ENCODE results near the gene TSPAN18. TPM values are rescaled to one million over a fixed set of nuclear protein-coding genes. Genes with fewer than 3 reads are reported as not detected.

Gene TSPAN18
- total RNA-seq, 2 experiments from 2014 or later = 0.85 to 0.92 TPM

DNA sequence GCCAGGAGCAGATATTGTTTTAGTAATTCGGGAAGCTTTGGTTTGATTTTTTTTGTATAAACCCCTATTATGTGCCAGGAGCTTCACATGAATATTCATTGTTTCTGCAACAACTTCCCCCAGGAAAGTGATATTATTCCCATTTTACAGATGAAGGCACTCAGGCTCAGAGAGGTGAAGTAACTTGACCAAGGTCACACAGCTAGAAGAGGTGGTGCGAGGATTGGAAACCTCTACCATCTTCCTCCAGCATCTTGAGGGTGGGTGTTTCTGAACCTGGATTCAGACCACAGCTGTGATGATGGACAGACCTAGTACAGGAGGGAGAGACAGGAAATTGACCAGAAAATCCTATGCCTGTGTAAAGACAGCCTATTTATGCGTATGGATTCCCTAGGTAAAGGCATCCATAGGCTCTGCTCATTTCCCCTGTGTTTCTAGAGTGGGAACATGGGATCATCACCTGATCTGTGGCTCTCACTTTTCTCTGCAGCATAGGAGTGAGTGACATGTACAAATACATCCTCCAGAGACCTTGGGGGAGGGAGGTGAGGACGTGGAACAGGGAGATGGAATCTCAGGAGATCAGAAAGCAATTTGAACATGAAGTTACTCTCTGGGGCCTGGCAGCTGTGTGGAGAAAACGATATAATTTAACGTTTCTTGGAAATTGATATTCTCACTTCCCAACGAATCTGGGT, 81.4 kb downstream of the TSPAN18 start:
- ChIA-PET CTCF (interaction anchor here (1.2 kb wide), 1 partner anchor 34 kb away, joined by 3 read pairs; no protein-coding TSS in a partner anchor), POLR2A (no interaction called here)
- TF ChIP-seq, protein P1, sequence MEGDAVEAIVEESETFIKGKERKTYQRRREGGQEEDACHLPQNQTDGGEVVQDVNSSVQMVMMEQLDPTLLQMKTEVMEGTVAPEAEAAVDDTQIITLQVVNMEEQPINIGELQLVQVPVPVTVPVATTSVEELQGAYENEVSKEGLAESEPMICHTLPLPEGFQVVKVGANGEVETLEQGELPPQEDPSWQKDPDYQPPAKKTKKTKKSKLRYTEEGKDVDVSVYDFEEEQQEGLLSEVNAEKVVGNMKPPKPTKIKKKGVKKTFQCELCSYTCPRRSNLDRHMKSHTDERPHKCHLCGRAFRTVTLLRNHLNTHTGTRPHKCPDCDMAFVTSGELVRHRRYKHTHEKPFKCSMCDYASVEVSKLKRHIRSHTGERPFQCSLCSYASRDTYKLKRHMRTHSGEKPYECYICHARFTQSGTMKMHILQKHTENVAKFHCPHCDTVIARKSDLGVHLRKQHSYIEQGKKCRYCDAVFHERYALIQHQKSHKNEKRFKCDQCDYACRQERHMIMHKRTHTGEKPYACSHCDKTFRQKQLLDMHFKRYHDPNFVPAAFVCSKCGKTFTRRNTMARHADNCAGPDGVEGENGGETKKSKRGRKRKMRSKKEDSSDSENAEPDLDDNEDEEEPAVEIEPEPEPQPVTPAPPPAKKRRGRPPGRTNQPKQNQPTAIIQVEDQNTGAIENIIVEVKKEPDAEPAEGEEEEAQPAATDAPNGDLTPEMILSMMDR (IDR thresholded peaks at IDR 0.05) = no peak
- DNase-seq (no peak), ATAC-seq (no peak)
- H3K27ac Mint-ChIP-seq = no peak overlapping the region
- no peaks in the 10 kb centered on the region for H3K9me3 Mint-ChIP-seq
- intact Hi-C loops (cut with micrococcal nuclease) = no loop called here
- no peaks in the 10 kb centered on the region for H3K27me3 Mint-ChIP-seq
- H3K4me3 Mint-ChIP-seq = no peak overlapping the region
- no peaks in the 10 kb centered on the region for H3K36me3 Mint-ChIP-seq (ENCODE audit: low read depth)
- H3K4me1 Mint-ChIP-seq (ENCODE audit: low read depth) = no peaks in the 10 kb centered on the region

DNA sequence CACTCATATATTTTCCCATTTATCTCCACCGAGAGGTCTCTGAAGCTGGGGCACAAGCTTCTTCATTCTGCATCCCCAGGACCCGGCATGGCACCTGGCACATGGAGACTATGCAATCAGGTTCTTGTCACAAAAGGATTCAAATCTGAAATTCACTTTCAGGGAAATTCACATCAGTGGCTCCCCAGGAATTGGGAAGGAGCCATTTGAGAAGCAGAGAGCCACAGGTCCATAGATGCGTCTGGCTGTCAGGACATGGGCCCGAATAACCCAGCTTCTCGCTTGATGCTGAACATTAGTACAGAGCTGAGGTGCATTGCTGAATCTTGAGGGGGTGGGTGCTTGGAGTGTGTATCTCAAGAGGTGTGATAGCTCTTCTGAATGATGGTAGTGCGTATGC, 82.5 kb downstream of the TSPAN18 start:
- H3K4me1 Mint-ChIP-seq (ENCODE audit: low read depth) = no peaks in the 10 kb centered on the region
- no peak overlapping the region for H3K27ac Mint-ChIP-seq
- DNase-seq (no peak), ATAC-seq (no peak)
- no peaks in the 10 kb centered on the region for H3K36me3 Mint-ChIP-seq (ENCODE audit: low read depth)
- ChIA-PET CTCF (interaction anchor here (0.6 to 1.2 kb wide), 2 partner anchors 10 to 33 kb away, joined by 3 read pairs; no protein-coding TSS in a partner anchor), POLR2A (no interaction called here)
- no peaks in the 10 kb centered on the region for H3K9me3 Mint-ChIP-seq
- no peaks in the 10 kb centered on the region for H3K27me3 Mint-ChIP-seq
- intact Hi-C loops (cut with micrococcal nuclease) = no loop called here
- H3K4me3 Mint-ChIP-seq = no peak overlapping the region
- TF ChIP-seq, protein P1 (IDR thresholded peaks at IDR 0.05) = no peak

DNA sequence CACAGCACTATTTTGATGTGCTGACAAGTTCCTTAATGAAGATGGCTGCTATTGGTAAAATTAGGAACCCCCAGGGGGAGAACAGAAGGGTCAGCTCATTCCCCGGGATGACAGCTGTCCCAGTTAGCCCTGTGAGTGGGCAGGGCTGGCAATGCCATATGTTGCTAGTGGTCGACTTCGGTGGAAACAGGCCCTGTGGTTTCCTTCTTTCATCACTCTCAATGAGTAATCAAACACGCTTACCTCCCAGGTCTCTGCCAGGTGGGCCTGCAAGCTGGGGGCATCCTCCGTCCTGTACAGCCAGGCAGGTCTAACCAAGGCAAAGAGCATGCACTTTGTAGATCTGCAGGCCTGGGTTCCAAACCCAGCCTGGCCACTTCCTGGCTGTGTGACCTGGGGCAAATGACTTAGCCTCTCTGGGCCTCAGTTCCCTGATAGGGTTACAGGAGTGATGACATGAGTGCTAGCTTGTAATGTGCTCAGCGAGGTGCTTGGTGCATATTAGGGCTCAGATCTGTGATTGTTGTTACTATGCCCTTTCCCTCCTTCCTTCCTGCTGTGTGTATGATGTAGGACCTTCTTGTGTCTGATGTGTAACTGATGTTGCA, 85.2 kb downstream of the TSPAN18 start:
- no peaks in the 10 kb centered on the region for H3K4me1 Mint-ChIP-seq (ENCODE audit: low read depth)
- DNase-seq (no peak), ATAC-seq (no peak)
- H3K36me3 Mint-ChIP-seq (ENCODE audit: low read depth) = no peaks in the 10 kb centered on the region
- no peaks in the 10 kb centered on the region for H3K27me3 Mint-ChIP-seq
- H3K9me3 Mint-ChIP-seq = no peaks in the 10 kb centered on the region
- no peak overlapping the region for H3K27ac Mint-ChIP-seq
- intact Hi-C loops (cut with micrococcal nuclease) = no loop called here
- POLR2A ChIA-PET = no interaction called here
- TF ChIP-seq, protein P1 (IDR thresholded peaks at IDR 0.05) = no peak
- CTCF ChIA-PET = interaction anchor here (0.7 kb wide), 1 partner anchor 83 kb away, joined by 3 read pairs; no protein-coding TSS in a partner anchor
- no peak overlapping the region for H3K4me3 Mint-ChIP-seq

DNA sequence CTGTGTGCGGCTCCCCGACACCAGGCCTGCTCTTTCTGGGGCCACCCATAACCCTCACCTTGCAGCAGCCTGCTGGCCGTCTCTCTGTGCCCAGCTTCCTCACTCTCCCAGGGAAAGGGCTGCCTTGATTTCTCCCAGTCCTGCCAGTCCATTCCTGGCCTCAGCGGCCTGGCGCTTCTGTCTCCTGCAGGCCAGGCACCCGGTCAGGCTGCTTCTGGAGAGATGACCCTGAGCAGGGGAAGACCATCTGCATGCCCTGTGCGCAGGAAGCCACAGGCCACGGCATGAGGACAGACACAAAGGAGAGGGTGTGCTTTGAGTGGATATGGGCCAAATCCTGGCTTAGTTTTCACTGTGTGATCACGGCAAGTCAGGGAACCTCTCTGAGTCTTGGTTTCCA, 86.2 kb downstream of the TSPAN18 start:
- no peak for DNase-seq
- Mint-ChIP-seq H3K36me3 (ENCODE audit: low read depth) (no peaks in the 10 kb centered on the region), H3K4me3 (no peak overlapping the region), H3K9me3 (no peaks in the 10 kb centered on the region), H3K27me3 (no peaks in the 10 kb centered on the region), H3K27ac (no peak overlapping the region), H3K4me1 (ENCODE audit: low read depth) (no peaks in the 10 kb centered on the region)
- ATAC-seq = no peak
- ChIA-PET CTCF (no interaction called here), POLR2A (no interaction called here)
- TF ChIP-seq, protein P1 (IDR thresholded peaks at IDR 0.05) = no peak
- intact Hi-C loops (cut with micrococcal nuclease) = no loop called here

DNA sequence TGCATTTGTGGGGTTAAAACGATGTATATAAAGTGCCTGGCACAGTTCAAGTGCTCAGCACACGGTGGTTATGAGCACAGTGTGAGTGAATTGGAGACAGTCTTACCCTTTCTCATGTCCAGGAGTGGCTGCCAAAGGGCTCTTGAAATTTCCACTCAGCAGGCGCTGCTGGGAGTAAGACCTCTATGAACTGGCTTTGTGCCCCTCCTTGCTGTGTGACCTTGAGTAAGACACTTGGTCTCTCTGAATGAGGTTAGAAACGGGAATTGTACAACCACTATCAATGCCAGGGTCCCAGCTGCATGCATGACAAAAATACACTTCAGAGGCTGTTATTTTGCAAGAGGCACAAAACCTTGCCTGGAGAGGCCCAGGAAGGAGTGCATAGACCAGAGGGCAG, 86.6 kb downstream of the TSPAN18 start:
- TF ChIP-seq, protein P1 (IDR thresholded peaks at IDR 0.05) = no peak
- H3K36me3 Mint-ChIP-seq (ENCODE audit: low read depth) = no peaks in the 10 kb centered on the region
- H3K9me3 Mint-ChIP-seq = no peaks in the 10 kb centered on the region
- no peaks in the 10 kb centered on the region for H3K4me1 Mint-ChIP-seq (ENCODE audit: low read depth)
- ATAC-seq = no peak
- no peak overlapping the region for H3K4me3 Mint-ChIP-seq
- CTCF ChIA-PET = no interaction called here
- POLR2A ChIA-PET = no interaction called here
- no peak for DNase-seq
- no peak overlapping the region for H3K27ac Mint-ChIP-seq
- intact Hi-C loops (cut with micrococcal nuclease) = no loop called here
- no peaks in the 10 kb centered on the region for H3K27me3 Mint-ChIP-seq

All from activated CD8-positive, alpha-beta T cell treated with anti-CD3 and anti-CD28 coated beads for 36 hours (primary cell).